ENCODE measurements around the gene TRAF3IP3. TPM values are rescaled to one million over a fixed set of nuclear protein-coding genes. Genes with fewer than 3 reads are reported as not detected.

The TRAF3IP3 gene
- total and polyA plus RNA-seq, 2 experiments from 2014 or later, result 0.13 to 0.16 TPM

- DNase-seq (ENCODE audit: low spot score), result no peak
- Histone ChIP-seq H3K4me1 (ENCODE audit: insufficient read depth) (no peaks in the 10 kb centered on the region), H3K79me2 (no peaks in the 10 kb centered on the region), H3K27me3 (no peaks in the 10 kb centered on the region), H3K9me3 (ENCODE audit: low read depth) (no peaks in the 10 kb centered on the region), H2AFZ (no peak overlapping the region), H4K20me1 (ENCODE audit: insufficient read depth, poor library complexity, severe bottlenecking) (no peaks in the 10 kb centered on the region), H3K27ac (no peak overlapping the region), H3K4me3 (no peak overlapping the region), H3K4me2 (no peak overlapping the region), H3K9me2 (replicated peaks; ENCODE audit: insufficient read depth) (no peaks in the 10 kb centered on the region), H3K36me3 (replicated peaks; ENCODE audit: insufficient read depth, low read depth) (no peaks in the 10 kb centered on the region)
- WGBS (ENCODE audit: low lambda C conversion rate, missing lambda C conversion rate), result 94% methylated on average over 1 of the region's 1 CpG
- TF ChIP-seq EZH2 (IDR thresholded peaks at IDR 0.05; ENCODE audit: borderline replicate concordance) (no peak), EZH2phosphoT487 (IDR thresholded peaks at IDR 0.05; ENCODE audit: low read depth, severe bottlenecking, unreplicated experiment) (no peak)
- TF ChIP-seq, protein P1, sequence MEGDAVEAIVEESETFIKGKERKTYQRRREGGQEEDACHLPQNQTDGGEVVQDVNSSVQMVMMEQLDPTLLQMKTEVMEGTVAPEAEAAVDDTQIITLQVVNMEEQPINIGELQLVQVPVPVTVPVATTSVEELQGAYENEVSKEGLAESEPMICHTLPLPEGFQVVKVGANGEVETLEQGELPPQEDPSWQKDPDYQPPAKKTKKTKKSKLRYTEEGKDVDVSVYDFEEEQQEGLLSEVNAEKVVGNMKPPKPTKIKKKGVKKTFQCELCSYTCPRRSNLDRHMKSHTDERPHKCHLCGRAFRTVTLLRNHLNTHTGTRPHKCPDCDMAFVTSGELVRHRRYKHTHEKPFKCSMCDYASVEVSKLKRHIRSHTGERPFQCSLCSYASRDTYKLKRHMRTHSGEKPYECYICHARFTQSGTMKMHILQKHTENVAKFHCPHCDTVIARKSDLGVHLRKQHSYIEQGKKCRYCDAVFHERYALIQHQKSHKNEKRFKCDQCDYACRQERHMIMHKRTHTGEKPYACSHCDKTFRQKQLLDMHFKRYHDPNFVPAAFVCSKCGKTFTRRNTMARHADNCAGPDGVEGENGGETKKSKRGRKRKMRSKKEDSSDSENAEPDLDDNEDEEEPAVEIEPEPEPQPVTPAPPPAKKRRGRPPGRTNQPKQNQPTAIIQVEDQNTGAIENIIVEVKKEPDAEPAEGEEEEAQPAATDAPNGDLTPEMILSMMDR (IDR thresholded peaks at IDR 0.05; ENCODE audit: poor library complexity), result no peak
Observed at GRCh38 chr1:209721323-209721722, 34.5 kb upstream of the TRAF3IP3 start.

DNA sequence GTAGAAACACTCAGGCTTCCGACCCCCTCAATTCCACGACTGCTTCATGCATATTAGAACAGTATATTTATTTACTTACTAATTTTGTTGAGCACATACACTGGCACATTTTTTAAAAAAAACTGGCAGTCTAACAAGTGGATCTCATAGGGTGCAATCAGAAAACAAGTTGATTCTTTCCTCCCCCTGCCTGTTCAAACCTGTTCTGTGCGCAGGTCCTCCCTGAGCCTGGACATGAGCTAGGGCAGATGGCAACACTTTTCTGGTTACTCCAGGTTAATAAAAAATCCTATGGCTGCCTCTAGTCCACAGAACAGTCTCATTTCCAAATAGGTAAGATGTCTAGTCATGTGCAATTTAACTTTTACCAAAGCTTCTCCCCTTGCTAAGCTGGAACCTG, 32.6 kb upstream of the TRAF3IP3 start:
- H3K4me3 ChIP-seq, result no peak overlapping the region
- WGBS (ENCODE audit: low lambda C conversion rate, missing lambda C conversion rate), result 96% methylated on average over 3 of the region's 3 CpGs

GRCh38 chr1:209723756-209724693, 31.8 kb upstream of the TRAF3IP3 start:
- TF ChIP-seq, protein P1 (IDR thresholded peaks at IDR 0.05; ENCODE audit: poor library complexity), result no peak
- Histone ChIP-seq H3K4me3 (no peak overlapping the region), H3K4me2 (no peak overlapping the region), H2AFZ (no peak overlapping the region), H3K79me2 (no peaks in the 10 kb centered on the region), H3K9me2 (replicated peaks; ENCODE audit: insufficient read depth) (no peaks in the 10 kb centered on the region), H3K9me3 (ENCODE audit: low read depth) (no peaks in the 10 kb centered on the region), H4K20me1 (ENCODE audit: insufficient read depth, poor library complexity, severe bottlenecking) (no peaks in the 10 kb centered on the region), H3K27ac (no peak overlapping the region), H3K36me3 (replicated peaks; ENCODE audit: insufficient read depth, low read depth) (no peaks in the 10 kb centered on the region), H3K27me3 (peaks cover 4% of the 10 kb centered on the region), H3K4me1 (ENCODE audit: insufficient read depth) (no peaks in the 10 kb centered on the region)
- DNase-seq (ENCODE audit: low spot score), result no peak
- WGBS (ENCODE audit: low lambda C conversion rate, missing lambda C conversion rate), result 67% methylated on average over 3 of the region's 3 CpGs

More for the DNA sequence above, 32.6 kb upstream of the TRAF3IP3 start:
- TF ChIP-seq EZH2phosphoT487 (IDR thresholded peaks at IDR 0.05; ENCODE audit: low read depth, severe bottlenecking, unreplicated experiment), result no peak
- no peak for TF ChIP-seq EZH2 (IDR thresholded peaks at IDR 0.05; ENCODE audit: borderline replicate concordance)
- TF ChIP-seq, protein P1 (IDR thresholded peaks at IDR 0.05; ENCODE audit: poor library complexity), result no peak
- H3K36me3 ChIP-seq (replicated peaks; ENCODE audit: insufficient read depth, low read depth), result no peaks in the 10 kb centered on the region
- H4K20me1 ChIP-seq (ENCODE audit: insufficient read depth, poor library complexity, severe bottlenecking), result no peaks in the 10 kb centered on the region
- H3K79me2 ChIP-seq, result no peaks in the 10 kb centered on the region
- no peak overlapping the region for H3K4me2 ChIP-seq
- no peaks in the 10 kb centered on the region for H3K9me2 ChIP-seq (replicated peaks; ENCODE audit: insufficient read depth)
- no peaks in the 10 kb centered on the region for H3K4me1 ChIP-seq (ENCODE audit: insufficient read depth)
- peaks cover 4% of the 10 kb centered on the region for H3K27me3 ChIP-seq
- no peak for DNase-seq (ENCODE audit: low spot score)
- H3K27ac ChIP-seq, result no peak overlapping the region
- H3K9me3 ChIP-seq (ENCODE audit: low read depth), result no peaks in the 10 kb centered on the region
- H2AFZ ChIP-seq, result no peak overlapping the region

All from hepatocyte (in vitro differentiated cells).